H54 (cell line): ENCODE measurements around the gene KIF3C.

Experiments used
- DNase-seq: peaks from one replicate; pipeline ENCODE4 v3.0.0; 2011; ENCODE audit warnings: low spot score, mixed read lengths; ENCODE audit not compliant: insufficient read length
- FAIRE-seq: peaks from 3 replicates; lab custom pipeline; 2011; peaks lifted over from hg19 to GRCh38; lab: Jason Lieb, UNC
- POLR2A ChIP-seq: IDR thresholded peaks from 2 replicates; pipeline ENCODE4 v1.6.1; 2011; ENCODE audit warnings: low read depth, mild to moderate bottlenecking, low read length

KIF3C gene

GRCh38 chr2:25988134-25988533 lies 5.8 kb upstream of the KIF3C start:
- FAIRE-seq, result no peak
- no peak for TF ChIP-seq POLR2A
- no peak for DNase-seq

GRCh38 chr2:25983735-25984134 lies 1.4 kb upstream of the KIF3C start:
- DNase-seq, result no peak
- FAIRE-seq, result no peak
- TF ChIP-seq POLR2A, result no peak

DNA sequence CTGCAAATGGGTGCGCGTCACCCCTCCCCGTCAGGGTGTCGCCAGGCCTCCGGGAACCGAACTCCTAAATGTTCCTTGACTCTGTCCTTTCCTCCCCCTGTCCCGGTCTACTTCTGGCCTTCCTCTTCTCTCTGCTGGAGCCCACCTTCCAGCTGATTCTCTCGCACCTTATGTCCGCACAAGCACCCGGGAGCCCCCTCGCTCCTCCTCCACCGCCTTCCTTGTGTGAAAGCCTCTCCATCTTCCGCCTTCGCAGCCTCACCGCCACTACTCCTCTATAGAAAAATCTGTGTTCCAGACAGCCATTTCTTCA lies 627 bp upstream of the KIF3C start:
- no peak for TF ChIP-seq POLR2A
- DNase-seq (no peak), FAIRE-seq (no peak)

- no peak for TF ChIP-seq POLR2A
- DNase-seq, result no peak
- no peak for FAIRE-seq
Measured at GRCh38 chr2:25981596-25982272, 563 bp downstream of the KIF3C start.

- TF ChIP-seq POLR2A, result no peak
- DNase-seq (no peak), FAIRE-seq (no peak)
Measured at GRCh38 chr2:25980951-25981350, 1.3 kb downstream of the KIF3C start.

DNA sequence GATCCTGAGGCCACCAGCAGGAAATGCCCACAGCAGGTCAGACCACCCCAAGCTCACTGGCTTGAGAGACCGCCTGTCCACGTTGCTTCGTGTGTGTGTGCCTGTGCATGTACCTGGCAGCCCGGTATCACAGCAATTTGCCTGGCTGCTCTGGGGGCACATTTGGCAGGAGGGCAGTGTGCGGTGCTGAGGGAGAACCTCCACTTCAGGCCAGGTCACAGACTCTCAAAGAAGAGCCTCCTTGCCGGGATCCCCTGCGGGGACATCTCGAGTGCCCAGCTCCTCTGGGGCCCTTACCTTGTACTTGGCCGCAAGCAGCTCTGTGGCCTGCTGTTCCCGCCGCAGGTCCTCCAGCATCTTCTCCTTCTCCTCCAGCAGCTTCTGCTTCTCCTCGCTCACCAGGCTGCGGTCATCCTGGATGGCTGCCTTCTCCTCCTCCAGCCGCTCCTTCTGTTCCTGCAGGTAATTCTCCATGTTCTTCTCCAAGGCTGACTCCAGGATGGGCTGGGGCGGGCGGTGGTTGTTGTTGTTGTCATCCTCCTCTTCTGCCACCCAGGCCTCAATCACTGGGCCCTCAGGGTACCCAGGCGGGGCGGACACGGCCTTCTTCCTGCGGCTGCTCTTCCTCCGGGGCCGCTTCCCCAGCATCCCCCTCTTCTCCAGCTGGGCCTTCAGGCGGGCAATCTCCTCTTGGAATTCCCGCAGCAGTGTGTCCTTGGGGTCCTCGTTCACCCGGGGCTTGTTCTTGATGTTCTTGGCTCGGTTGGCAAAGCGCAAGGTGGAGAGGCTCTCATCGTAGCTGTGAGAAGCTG lies 2.0 kb downstream of the KIF3C start:
- FAIRE-seq (no peak), DNase-seq (no peak)
- no peak for TF ChIP-seq POLR2A

GRCh38 chr2:25979001-25979400 lies 3.3 kb downstream of the KIF3C start:
- no peak for TF ChIP-seq POLR2A
- DNase-seq, result no peak
- FAIRE-seq, result no peak

- no peak for TF ChIP-seq POLR2A
- DNase-seq (peak; percentile 57), FAIRE-seq (peak; percentile 92)
Measured at GRCh38 chr2:25977768-25978167, 4.5 kb downstream of the KIF3C start.

GRCh38 chr2:25976983-25977741 lies 5.1 kb downstream of the KIF3C start:
- FAIRE-seq (no peak), DNase-seq (peak; percentile 52)
- TF ChIP-seq POLR2A, result no peak

GRCh38 chr2:25972049-25972823 lies 10.1 kb downstream of the KIF3C start:
- DNase-seq, result no peak
- FAIRE-seq, result peak; percentile 36
- no peak for TF ChIP-seq POLR2A

GRCh38 chr2:25971596-25971995 lies 10.7 kb downstream of the KIF3C start:
- DNase-seq (no peak), FAIRE-seq (no peak)
- TF ChIP-seq POLR2A, result no peak

GRCh38 chr2:25966531-25967270 lies 15.6 kb downstream of the KIF3C start:
- no peak for DNase-seq
- no peak for TF ChIP-seq POLR2A
- FAIRE-seq, result no peak

DNA sequence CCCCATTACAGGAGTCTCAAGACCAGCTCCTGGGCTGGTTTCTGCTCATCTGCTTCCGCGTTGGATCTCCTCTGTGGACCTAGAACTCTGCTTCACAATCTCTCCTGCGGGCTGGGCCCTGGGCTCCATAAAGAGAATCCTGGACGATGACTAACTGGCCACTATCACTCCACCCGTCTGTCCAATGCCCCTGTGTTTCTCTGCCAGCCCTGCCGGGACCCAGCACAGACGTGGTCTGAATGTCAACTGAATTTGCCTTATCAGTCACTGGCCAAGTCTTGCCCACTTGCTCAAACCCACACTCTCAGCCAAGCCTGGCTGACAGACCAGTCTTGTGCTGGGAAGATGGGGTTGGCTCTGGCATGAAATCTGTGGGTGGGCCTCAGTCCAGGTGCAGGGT lies 17.4 kb downstream of the KIF3C start:
- FAIRE-seq, result peak; percentile 61
- TF ChIP-seq POLR2A, result no peak
- no peak for DNase-seq
